Right lung (tissue), 10 donors: ENCODE measurements around the gene RNF11. TPM values are rescaled to one million over a fixed set of nuclear protein-coding genes. Genes with fewer than 3 reads are reported as not detected.
"Not testable (repeated sequence)": the region's sequence is repeated elsewhere in the genome, so short reads cannot be mapped to it uniquely, and the experiment has no call there.

Experiments
- DNase-seq, 2 donors: peaks; one replicate each; pipeline ENCODE4 v3.0.0-alpha.2; 2013
- long read RNA-seq, 8 donors: transcript quantifications; one replicate each; lab custom pipeline, GENCODE V29; 2026
- polyA plus RNA-seq, 5 donors: library from polyadenylated mRNA; unstranded; fragments of 120-200 nt; gene quantifications; one replicate each; pipeline versions ENCODE4 v1.2.1 to v1.2.3, GENCODE V29; 2013; ENCODE audit warnings: inconsistent platforms in 1 of 5, low replicate concordance in 1 of 5; ENCODE audit not compliant: insufficient read length in 5 of 5, insufficient read depth in 1 of 5

The RNF11 gene
- polyA plus RNA-seq, result 100 to 1,000 TPM in 4 of 5 donors, 10 to 100 TPM in 1; 93.0 to 113 (median 107) TPM
- long read RNA-seq, donor 1, transcript RNF11-201 (3 exons, 3,084 nt), result major isoform, 57 of 91 reads
- long read RNA-seq, donor 1, transcript RNF11-202 (2 exons, 594 nt), result minor isoform, 6 of 91 reads
- long read RNA-seq, donor 1, partial matches to known transcripts, result 28 of 91 reads
- long read RNA-seq, donor 1, other reads (novel, unspliced or antisense), result 0 of 91 reads
- long read RNA-seq, donor 2, transcript RNF11-201 (3 exons, 3,084 nt), result major isoform, 22 of 24 reads
- long read RNA-seq, donor 2, partial matches to known transcripts, result 0 of 24 reads
- long read RNA-seq, donor 2, other reads (novel, unspliced or antisense), result 0 of 24 reads
- long read RNA-seq, donor 3, transcript RNF11-201 (3 exons, 3,084 nt), result major isoform, 46 of 80 reads
- long read RNA-seq, donor 3, partial matches to known transcripts, result 33 of 80 reads
- long read RNA-seq, donor 3, other reads (novel, unspliced or antisense), result 0 of 80 reads
- long read RNA-seq, donor 4, transcript RNF11-201 (3 exons, 3,084 nt), result major isoform, 31 of 42 reads
- long read RNA-seq, donor 4, partial matches to known transcripts, result 10 of 42 reads
- long read RNA-seq, donor 4, other reads (novel, unspliced or antisense), result 0 of 42 reads
- long read RNA-seq, donor 5, transcript RNF11-201 (3 exons, 3,084 nt), result major isoform, 41 of 67 reads
- long read RNA-seq, donor 5, partial matches to known transcripts, result 25 of 67 reads
- long read RNA-seq, donor 5, other reads (novel, unspliced or antisense), result 0 of 67 reads
- long read RNA-seq, donor 6, transcript RNF11-201 (3 exons, 3,084 nt), result major isoform, 57 of 65 reads
- long read RNA-seq, donor 6, partial matches to known transcripts, result 7 of 65 reads
- long read RNA-seq, donor 6, other reads (novel, unspliced or antisense), result 0 of 65 reads
- long read RNA-seq, donor 7, transcript RNF11-201 (3 exons, 3,084 nt), result major isoform, 47 of 48 reads
- long read RNA-seq, donor 7, partial matches to known transcripts, result 0 of 48 reads
- long read RNA-seq, donor 7, other reads (novel, unspliced or antisense), result 0 of 48 reads
- long read RNA-seq, donor 8, transcript RNF11-201 (3 exons, 3,084 nt), result major isoform, 20 of 25 reads
- long read RNA-seq, donor 8, partial matches to known transcripts, result 5 of 25 reads
- long read RNA-seq, donor 8, other reads (novel, unspliced or antisense), result 0 of 25 reads

GRCh38 chr1:51235673-51236530 lies at the start of gene RNF11:
Gene RNF11, plus strand, starts transcription at chr1:51236273. Its CDS starts 484 bp downstream, at chr1:51236757.
- peak; percentile 93 to 94 for DNase-seq

DNA sequence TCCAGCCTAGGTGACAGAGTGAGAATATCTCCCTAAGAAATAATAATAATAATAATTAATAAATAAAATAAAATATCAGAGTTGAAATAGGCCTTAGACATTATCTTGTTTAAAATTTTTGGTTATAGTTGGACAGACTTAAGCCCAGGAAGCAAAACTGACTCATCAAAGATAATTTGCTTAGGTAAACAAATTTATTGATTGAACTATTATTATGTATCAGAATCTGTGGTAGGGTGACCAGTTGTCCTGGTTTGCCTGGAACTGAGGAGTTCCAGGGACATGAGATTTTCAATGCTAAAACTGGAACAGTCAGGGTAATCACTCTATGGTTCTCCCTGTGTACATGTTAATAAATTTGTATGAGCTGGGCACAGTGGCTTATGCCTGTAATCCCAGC lies 47.8 kb upstream of the RNF11 start:
- DNase-seq, result no peak

DNA sequence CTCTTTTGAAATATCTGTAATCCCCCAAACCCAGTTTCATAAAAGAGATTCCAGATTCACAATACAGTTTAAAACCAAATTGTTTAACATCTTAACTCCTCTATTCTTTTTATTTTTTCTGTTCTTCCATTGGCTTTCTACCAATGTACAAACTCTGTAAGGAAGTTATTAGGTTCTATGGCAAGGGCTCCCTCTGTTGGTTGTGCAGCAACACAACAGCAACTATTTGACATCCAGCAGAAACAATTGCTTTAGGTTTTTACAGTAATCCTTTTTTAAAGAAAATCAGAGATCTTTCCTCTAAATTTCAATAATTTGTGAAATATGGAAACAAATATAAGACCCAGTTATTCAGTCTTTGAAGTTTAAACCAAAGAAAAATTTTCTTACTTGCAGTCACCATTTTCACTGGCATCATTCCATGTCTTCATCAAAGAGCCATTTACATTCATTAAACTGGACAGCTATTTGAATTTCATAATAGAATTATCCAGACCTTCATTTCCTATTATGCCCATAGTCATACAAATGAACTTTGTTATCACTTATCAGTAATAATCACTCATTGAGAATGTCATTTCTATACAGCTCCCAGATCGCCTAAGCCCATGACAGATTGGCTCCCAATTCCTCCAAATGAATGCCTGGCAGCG lies 46.5 kb upstream of the RNF11 start:
- peak; percentile 37 to 53 for DNase-seq

DNA sequence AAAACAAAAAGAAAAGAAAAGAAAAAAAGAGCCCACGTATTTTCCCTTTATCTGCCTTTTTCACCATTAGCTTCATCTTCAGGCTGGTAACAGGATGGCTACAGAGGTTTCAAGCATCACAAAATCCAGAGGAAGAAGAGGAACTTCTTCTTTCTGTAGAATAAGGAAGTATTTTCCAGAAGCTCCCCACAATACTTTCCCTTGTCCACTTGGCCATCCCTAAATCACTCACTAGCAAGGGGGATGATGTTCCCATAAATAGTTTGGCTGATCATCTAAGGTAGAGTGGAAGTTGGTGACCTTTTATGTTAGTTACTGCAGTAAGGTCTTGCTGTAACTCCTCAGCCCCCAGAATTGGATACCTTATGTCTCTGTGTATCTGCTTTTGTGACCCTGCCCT lies 45.1 kb upstream of the RNF11 start:
- no peak for DNase-seq

GRCh38 chr1:51192213-51192843 lies 43.7 kb upstream of the RNF11 start:
- DNase-seq, result peak; percentile 39 to 56

GRCh38 chr1:51193564-51193963 lies 42.5 kb upstream of the RNF11 start:
- no peak for DNase-seq

GRCh38 chr1:51203121-51203873 lies 32.8 kb upstream of the RNF11 start:
- DNase-seq, result no peak

DNA sequence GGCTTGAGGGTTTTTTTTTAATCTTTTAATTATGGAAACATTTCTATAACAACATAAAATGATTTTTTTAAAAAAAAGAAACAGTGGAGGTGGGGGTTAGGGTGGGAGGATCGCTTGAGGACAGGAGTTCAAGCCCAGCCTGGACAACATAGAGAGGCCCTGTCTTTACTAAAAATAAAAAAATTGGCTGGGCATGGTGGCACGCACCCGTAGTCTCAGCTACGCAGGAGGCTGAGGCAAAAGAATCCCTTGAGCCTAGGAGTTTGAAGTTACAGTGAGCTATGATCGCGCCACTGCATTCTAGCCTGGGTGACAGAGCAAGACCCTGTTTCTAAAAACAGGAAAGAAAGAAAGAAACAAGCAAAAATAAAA lies 32.2 kb upstream of the RNF11 start:
- DNase-seq, result no peak

DNA sequence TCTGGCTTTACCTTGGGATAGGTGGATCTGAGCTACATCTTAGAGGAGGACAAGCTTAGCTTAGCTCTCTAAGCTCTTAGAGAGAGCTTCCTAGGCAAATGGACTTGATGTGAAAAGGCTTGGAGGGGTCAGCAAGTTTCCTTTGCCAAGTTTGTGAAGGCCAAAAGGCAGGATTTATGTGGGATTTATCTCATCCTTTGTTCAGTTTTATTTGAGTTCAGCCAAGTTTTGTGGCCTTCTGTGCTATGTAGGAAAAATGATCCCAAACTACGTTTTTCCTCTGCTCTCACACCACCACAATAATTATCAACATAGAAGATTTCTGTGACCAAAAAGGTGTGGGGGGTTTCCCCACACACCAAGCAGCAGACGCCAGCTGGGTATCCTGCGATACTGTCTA lies 26.0 kb upstream of the RNF11 start:
- DNase-seq, result peak in 1 of 2 donors; percentile 8

DNA sequence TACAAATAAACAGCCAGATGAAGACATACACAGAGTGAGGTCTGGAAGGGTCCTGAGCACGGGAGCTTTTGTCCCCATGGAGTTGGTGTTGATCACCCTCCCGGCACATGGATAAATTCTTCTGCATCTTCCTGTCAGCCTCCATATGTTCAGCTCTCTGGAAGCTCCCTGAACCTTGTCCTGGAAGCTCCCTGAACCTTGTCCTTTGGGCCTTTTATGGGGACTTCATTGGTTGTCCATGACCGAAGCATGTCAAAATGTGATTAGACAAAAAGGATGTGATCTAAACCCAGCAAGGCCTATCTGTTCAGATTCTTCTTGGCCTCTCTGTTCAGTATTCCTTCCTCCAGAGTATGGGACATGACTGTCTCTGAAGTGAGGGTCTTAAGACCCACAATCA lies 25.4 kb upstream of the RNF11 start:
- DNase-seq, result no peak

GRCh38 chr1:51214615-51215131 lies 21.4 kb upstream of the RNF11 start:
- no peak for DNase-seq

GRCh38 chr1:51215169-51215568 lies 20.9 kb upstream of the RNF11 start:
- DNase-seq, result no peak

- DNase-seq, result no peak
These were observed 19.4 kb upstream of the RNF11 start for GRCh38 chr1:51216631-51217030.

GRCh38 chr1:51217101-51217500 lies 19.0 kb upstream of the RNF11 start:
- no peak for DNase-seq

- DNase-seq, result no peak
These were observed 17.5 kb upstream of the RNF11 start for GRCh38 chr1:51218570-51218969.

DNA sequence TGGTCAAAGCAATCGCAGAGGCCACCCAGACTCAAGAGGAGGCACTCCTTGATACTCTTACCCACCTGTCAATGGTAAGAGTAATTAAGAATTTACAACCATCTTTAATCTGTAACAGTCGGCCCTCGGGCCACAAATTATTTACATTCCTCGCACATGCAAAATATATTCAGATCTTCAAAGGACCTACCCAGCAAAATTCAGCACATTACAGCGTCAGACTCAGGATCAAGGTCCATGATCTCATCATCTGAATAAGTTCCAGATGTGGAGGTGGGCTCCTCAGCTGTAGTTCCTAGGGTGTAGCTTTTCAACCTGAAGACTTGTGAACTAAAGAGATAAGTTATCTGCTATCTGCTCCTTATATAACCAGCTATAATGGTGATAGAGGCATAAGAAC lies 17.1 kb upstream of the RNF11 start:
- DNase-seq, result no peak

DNA sequence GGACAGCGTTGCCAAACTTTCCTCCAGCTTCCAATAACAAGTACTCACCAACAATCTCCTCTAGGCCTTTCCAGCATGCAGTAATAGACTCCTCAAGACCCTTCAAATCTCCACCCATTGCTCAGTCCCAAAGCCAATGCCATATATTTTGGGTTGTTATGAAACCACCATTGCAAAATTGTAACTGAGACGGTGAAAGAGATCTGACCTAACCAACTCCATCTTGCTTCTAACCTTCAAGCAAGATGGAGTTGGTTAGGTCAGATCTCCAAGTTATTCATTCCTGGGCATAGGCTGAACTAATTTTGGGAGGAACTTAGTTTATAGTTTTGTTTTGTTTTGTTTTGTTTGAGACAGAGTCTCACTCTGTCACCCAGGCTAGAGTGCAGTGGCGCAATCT lies 14.5 kb upstream of the RNF11 start:
- not testable (repeated sequence) for DNase-seq

DNA sequence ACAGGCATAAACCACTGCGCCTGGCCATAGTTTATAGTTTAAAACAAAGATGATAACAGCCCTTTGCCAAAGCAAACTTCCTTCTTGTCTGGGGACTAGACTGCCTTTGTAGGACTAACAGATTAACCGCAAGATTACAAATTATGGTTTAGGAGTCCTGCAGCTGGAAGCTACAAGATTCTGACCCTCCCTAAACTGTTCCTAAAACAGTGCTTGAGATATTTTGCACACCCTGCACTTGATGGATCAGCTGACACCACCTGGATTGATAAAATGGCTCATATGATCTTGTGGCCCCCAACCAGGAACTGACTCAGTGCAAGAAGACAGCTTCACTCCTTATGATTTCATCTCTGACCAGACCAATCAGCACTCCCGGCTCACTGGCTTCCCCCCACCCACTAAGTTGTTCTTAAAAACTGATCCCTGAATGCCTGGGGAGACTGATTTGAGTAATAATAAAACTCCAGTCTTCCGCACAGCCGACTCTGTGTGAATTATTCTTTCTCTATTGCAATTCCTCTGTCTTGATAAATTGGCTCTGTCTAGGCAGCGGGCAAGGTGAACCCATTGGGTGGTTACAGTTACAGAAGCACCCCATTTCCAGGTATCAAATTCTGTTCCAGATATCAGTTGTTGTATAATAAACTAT lies 13.8 kb upstream of the RNF11 start:
- DNase-seq, result no peak
